GM21786 (cell line): ENCODE results near the gene LHFPL2.
"Not testable (repeated sequence)": the region's sequence is repeated elsewhere in the genome, so short reads cannot be mapped to it uniquely, and the experiment has no call there.

ENCODE experiments used
- ATAC-seq: cut with Tn5 transposase; IDR thresholded peaks from one replicate; pipeline ENCODE4 v1.9.1; 2021; ENCODE audit not compliant: unreplicated experiment

Gene LHFPL2

DNA sequence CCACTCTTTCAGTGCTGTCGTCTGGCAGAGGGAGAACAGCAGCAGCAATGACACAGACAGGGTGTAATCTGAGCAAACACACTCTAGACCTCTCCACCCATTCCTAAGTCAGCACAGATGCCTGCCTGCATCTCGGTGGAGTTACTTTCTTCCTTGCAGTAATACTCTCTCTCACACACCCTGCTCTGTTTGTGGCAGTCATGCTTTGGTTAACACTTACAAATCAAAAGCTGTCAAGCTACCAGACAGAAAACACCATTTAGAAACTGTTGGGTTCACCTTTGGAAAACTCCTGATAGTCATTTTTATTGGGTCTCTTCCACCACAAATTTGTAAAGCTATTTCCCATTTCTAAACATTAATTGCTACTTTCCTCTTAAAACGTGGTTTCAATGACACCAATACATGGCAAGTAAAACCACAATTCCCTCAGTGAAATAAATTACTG lies 27.3 kb downstream of the LHFPL2 start:
- ATAC-seq = no peak

- ATAC-seq = not testable (repeated sequence)
Measured at GRCh38 chr5:78620119-78620518, 28.5 kb downstream of the LHFPL2 start.

DNA sequence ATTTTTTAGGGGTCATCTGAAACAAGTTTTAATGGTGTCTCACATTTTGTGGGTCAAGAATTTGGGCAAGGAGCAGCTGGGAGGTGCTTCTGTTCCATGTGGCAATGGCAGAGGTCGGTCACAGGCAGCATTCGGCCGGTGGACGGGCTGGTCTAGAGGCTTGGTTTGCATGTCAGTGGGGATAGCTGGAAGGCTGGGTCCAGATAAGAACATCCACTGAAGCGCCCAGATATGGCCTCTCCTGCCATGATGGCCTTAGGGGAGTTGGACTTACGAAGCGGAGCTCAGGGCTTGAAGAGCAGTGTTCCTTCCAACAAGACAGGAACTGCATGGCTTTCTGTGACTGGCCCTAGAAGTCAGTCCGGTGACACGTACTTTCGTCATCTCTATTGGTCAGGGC lies 30.3 kb downstream of the LHFPL2 start:
- no peak for ATAC-seq

- no peak for ATAC-seq
Measured at GRCh38 chr5:78615697-78616096, 32.9 kb downstream of the LHFPL2 start.

GRCh38 chr5:78614816-78615215 lies 33.8 kb downstream of the LHFPL2 start:
- ATAC-seq = no peak

- no peak for ATAC-seq
Measured at GRCh38 chr5:78613756-78614155, 34.8 kb downstream of the LHFPL2 start.

- ATAC-seq = no peak
Measured at GRCh38 chr5:78613151-78613533, 35.4 kb downstream of the LHFPL2 start.

DNA sequence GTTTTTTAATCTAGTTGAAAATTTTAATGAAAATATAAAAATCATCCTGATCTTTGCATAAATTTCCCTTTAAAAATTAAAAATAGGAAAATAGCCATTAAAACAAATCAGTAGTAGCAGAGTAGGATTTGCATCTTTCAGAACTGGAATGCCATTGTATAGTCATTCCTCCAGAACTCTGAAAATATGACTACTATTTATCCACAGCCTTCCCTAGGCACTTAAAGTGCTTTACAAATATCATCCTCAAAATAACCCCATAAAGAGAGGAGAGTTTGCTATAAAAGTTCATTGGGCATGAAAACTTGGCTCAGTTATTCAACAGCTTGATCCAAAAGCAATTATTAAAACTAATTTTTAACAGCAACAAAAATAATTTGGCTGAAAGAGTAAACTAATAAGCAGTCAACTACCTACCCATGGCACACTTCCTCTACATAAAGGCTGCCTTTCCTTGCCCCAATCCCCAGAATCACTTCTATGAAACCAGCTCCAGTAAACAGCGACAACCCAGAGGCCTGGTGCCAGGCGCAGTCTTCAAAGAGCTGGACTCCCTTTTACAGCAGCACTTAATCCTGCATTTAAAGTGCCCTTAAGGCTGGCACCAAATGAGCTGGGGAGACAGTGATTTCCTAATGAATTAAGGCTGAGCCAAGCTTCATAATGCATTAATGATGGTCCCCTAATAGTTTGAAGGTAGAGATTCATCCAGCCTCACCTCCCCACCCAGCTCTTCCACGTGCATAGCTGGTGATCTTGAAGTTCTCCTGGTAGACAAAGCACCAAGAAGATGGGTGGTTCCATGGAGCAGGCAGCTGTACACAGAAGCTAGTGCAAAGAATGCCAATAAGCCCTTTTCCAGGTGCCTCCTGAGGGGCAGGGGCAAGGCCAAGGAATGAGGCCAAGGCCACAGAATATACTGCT lies 36.1 kb downstream of the LHFPL2 start:
- ATAC-seq = no peak

DNA sequence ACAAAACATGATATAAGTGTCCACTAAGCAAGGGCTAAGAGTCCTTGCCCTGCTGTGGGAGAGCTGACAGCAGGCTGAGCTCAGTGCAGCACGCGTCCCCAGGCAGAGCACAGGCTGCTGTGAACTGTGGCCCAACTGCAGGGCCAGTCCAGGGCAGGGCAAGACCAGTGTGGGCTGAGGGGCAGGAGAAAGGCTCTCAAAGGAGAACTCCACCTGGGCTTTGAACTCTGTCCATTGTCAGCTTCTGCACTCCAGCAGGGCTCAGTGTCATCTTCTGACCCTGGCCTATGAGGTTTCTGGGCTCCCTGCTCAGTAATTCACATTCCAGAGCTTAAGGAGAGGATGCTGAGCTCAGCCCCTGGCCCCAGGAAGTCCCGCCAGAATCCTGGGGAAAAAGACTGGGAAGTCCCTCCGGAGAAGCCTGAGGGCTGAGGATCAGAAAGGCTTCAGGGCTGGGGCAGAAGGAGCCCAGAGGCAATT lies 37.4 kb downstream of the LHFPL2 start:
- no peak for ATAC-seq

- ATAC-seq = no peak
Measured at GRCh38 chr5:78610636-78611035, 37.9 kb downstream of the LHFPL2 start.

GRCh38 chr5:78610163-78610583 lies 38.4 kb downstream of the LHFPL2 start:
- no peak for ATAC-seq

DNA sequence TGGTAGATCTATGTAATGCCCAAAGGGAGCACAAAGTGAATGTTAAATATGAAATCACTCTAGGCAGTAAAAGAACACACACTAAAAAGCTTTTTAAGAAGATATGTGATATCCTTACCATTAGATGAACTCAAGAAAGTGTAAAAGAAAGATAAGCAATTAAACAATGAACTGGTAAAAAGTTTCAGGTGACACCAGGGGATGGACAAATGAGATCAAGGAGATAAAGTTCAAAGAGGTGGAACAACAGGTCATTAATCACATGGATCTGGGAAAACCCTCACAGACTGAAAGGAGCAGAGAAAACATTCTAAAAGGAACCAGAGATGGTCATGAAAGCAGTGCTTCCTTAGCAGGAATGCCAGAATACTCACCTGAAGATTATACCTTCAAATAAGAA lies 40.7 kb downstream of the LHFPL2 start:
- no peak for ATAC-seq

- ATAC-seq = no peak
Measured at GRCh38 chr5:78606241-78606640, 42.3 kb downstream of the LHFPL2 start.

DNA sequence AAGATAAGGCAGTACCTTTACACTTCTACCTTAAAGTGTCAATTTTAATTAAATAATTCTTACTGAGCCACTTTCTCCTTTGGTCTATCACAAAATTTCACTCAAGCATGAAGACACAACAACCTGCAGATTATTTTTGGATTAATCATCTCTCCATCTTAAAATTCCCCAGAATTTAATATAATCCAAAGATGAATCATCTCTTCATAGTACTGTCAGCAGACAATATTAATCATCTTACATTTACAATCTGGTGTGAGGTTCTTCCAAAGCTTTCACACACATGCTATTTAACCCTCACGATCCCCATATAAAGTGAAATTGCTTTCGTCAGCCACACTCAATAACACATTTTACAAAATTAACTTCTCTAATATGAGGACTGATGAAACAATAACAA lies 43.0 kb downstream of the LHFPL2 start:
- no peak for ATAC-seq

GRCh38 chr5:78604689-78605285 lies 43.8 kb downstream of the LHFPL2 start:
- ATAC-seq = no peak

DNA sequence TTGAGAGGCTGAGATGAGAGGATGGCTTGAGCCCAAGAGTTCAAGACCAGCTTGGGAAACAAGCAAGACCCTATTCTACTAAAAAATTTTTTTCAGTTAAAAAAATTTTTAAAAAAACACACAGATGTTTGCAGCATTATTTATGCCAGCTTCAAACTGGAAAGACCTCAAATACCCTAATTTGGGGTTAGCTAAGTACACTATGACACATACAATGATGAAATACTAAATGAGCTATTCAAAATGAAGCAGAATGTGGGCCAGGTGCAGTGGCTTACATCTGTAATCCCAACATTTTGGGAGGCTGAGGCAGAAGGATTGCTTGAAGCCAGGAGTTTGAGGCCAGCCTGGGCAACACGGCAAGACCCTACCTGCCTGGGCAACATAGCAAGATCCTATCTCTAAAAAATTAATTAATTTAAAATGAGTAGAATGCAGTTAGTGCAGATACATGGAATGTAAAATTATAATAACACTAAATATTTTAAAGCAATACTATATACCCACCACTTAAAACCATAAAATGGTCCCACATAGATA lies 44.9 kb downstream of the LHFPL2 start:
- ATAC-seq = no peak

GRCh38 chr5:78602400-78602799 lies 46.2 kb downstream of the LHFPL2 start:
- ATAC-seq = no peak

- ATAC-seq = no peak
Measured at GRCh38 chr5:78601559-78602314, 46.8 kb downstream of the LHFPL2 start.

GRCh38 chr5:78600687-78601414 lies 47.7 kb downstream of the LHFPL2 start:
- ATAC-seq = no peak

- ATAC-seq = no peak
Measured at GRCh38 chr5:78598973-78599372, 49.6 kb downstream of the LHFPL2 start.

DNA sequence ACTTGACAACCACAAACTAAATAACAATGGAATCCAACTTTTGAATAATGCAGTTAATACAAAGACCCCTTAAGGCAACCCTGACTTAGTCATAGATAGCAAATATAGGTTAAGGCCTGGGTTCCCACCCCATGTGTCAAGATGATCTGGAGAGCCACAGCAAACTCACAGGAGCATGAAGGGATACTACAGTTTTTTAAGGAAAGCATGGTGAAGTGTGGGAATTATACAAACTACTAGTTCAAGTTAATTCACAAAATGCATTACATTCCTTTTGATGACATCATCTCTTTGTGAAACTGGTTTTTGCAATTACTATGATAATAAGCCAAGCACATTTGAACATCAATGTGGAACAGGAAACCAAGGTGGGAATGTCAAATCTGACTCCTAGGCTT lies 50.6 kb downstream of the LHFPL2 start:
- no peak for ATAC-seq
